Right lobe of liver (tissue), 4 donors: ENCODE measurements around the gene PES1.

Source experiments
- POLR2A ChIP-seq: fragments of 450-650 bp; IDR thresholded peaks from one replicate; pipeline ENCODE4 v1.6.1; 2017; ENCODE audit warnings: antibody characterized with exemption, mild to moderate bottlenecking
- TF ChIP-seq, protein P1 (sequence below), 4 donors: fragments of 200-600 bp in 3 of 4; fragments of 450-650 bp in 1 of 4; IDR thresholded peaks; one replicate each; pipeline versions ENCODE4 v1.5.1 to v1.8.0; 2016 to 2022; ENCODE audit warnings: antibody characterized with exemption in 4 of 4, mild to moderate bottlenecking in 2 of 4
- donor health status: DM: no; HTN: no; CAD: no.
- donor health status: DM: no; HTN: no; CAD: no.
- donor health status: DM: no; HTN: yes; CAD: no.

DNA sequence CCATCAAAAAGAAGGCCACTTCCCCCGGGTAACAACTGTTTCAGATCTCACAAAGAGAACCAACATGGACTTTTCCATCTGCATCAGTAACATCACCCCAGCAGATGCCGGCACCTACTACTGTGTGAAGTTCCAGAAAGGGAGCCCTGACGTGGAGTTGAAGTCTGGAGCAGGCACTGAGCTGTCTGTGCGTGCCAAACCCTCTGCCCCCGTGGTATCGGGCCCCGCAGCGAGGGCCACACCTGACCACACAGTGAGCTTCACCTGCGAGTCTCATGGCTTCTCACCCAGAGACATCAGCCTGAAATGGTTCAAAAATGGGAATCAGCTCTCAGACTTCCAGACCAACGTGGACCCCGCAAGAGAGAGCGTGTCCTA, 48.9 kb downstream of the PES1 start:
- TF ChIP-seq, protein P1, sequence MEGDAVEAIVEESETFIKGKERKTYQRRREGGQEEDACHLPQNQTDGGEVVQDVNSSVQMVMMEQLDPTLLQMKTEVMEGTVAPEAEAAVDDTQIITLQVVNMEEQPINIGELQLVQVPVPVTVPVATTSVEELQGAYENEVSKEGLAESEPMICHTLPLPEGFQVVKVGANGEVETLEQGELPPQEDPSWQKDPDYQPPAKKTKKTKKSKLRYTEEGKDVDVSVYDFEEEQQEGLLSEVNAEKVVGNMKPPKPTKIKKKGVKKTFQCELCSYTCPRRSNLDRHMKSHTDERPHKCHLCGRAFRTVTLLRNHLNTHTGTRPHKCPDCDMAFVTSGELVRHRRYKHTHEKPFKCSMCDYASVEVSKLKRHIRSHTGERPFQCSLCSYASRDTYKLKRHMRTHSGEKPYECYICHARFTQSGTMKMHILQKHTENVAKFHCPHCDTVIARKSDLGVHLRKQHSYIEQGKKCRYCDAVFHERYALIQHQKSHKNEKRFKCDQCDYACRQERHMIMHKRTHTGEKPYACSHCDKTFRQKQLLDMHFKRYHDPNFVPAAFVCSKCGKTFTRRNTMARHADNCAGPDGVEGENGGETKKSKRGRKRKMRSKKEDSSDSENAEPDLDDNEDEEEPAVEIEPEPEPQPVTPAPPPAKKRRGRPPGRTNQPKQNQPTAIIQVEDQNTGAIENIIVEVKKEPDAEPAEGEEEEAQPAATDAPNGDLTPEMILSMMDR (IDR thresholded peaks at IDR 0.05) = no peak
- no peak for TF ChIP-seq POLR2A
